Astrocyte of the cerebellum (primary cell): ENCODE measurements around the gene RPL26.

ENCODE experiments used
- DNase-seq: peaks from one replicate; pipeline ENCODE4 v3.0.0-alpha.2; 2011; ENCODE audit warnings: low read depth
- H3K4me3 ChIP-seq: 2 replicates; pipeline ENCODE4 v1.5.1; 2011; ENCODE audit warnings: mild to moderate bottlenecking, low read depth, low read length, moderate library complexity
- CTCF ChIP-seq: IDR thresholded peaks from 2 replicates; pipeline ENCODE4 v1.5.1; 2012; ENCODE audit warnings: low read length, low read depth, moderate library complexity, mild to moderate bottlenecking; ENCODE audit errors: missing control alignments
- in situ Hi-C: cut with HindIII; loops from 2 replicates; pipeline ENCODE4 v1.10.0; 2017; ENCODE audit warnings: low sequenced_read_pairs

Gene RPL26

GRCh38 chr17:8391711-8392110 lies 8.7 kb upstream of the RPL26 start:
- TF ChIP-seq CTCF, result no peak
- DNase-seq, result no peak
- H3K4me3 ChIP-seq, result no peak overlapping the region
- in situ Hi-C loops, result no loop called here

- no peak overlapping the region for H3K4me3 ChIP-seq
- in situ Hi-C loops, result no loop called here
- TF ChIP-seq CTCF, result no peak
- no peak for DNase-seq
Observed at GRCh38 chr17:8387914-8388651, 5.1 kb upstream of the RPL26 start.

- in situ Hi-C loops, result no loop called here
- no peak for TF ChIP-seq CTCF
- no peak overlapping the region for H3K4me3 ChIP-seq
- DNase-seq, result no peak
Observed at GRCh38 chr17:8386841-8387240, 3.8 kb upstream of the RPL26 start.

GRCh38 chr17:8384801-8385378 lies 1.9 kb upstream of the RPL26 start:
- TF ChIP-seq CTCF, result no peak
- DNase-seq, result peak; percentile 64

GRCh38 chr17:8382880-8383142 lies 182 bp downstream of the RPL26 start:
- DNase-seq, result no peak
- peak overlapping the region; percentile 71 for H3K4me3 ChIP-seq
- in situ Hi-C loops, result no loop called here
- TF ChIP-seq CTCF, result no peak

More at GRCh38 chr17:8384801-8385378, 1.9 kb upstream of the RPL26 start:
- in situ Hi-C loops, result no loop called here
- H3K4me3 ChIP-seq, result no peak overlapping the region

GRCh38 chr17:8382052-8382879 lies 727 bp downstream of the RPL26 start:
- no peak for TF ChIP-seq CTCF
- no peak for DNase-seq
- peak overlapping the region; percentile 71 for H3K4me3 ChIP-seq
- in situ Hi-C loops, result no loop called here
